Stimulated activated CD8-positive, alpha-beta memory T cell treated with anti-CD3 and anti-CD28 coated beads, Interleukin-7, amount 100 ng/mL, for 24 hours (primary cell): ENCODE measurements around the gene PSME4.
"Not testable (repeated sequence)": the region's sequence is repeated elsewhere in the genome, so short reads cannot be mapped to it uniquely, and the experiment has no call there.

Experiments used
- DNase-seq: peaks from one replicate; pipeline ENCODE4 v3.0.0-alpha.2; 2020; ENCODE audit warnings: low read depth

PSME4 gene

DNA sequence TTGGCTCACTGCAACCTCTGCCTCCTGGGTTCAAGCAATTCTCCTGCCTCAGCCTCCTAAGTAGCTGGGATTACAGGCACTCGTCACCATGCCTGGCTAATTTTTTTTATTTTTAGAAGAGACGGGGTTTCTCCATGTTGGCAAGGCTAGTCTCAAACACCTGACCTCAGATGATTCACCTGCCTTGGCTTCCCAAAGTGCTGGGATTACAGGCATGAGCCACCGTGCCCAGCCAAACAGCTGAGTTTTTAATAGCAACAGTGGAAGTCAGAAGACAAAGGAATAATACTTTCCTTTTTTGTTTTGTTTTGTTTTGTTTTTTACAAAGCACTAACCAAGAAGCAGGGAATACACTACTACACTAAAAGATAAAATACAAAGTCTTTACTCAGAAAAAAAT, 127.9 kb downstream of the PSME4 start:
- DNase-seq = no peak

DNA sequence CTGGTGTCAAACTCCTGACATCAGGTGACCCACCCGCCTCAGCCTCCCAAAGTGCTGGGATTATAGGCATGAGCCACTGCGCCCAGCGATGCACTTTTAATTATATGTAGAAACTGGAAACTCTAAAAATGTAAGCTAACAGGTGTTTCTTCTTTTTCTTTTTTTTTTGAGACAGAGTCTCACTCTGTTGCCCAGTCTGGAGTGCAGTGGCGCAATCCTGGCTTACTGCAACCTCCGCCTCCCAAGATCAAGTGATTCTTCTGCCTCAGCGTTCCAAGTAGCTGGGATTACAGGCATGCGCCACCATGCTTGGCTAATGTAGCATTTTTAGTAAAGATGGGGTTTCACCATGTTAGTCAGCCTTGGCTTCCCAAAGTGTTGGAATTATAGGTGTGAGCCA, 129.1 kb downstream of the PSME4 start:
- DNase-seq = not testable (repeated sequence)

DNA sequence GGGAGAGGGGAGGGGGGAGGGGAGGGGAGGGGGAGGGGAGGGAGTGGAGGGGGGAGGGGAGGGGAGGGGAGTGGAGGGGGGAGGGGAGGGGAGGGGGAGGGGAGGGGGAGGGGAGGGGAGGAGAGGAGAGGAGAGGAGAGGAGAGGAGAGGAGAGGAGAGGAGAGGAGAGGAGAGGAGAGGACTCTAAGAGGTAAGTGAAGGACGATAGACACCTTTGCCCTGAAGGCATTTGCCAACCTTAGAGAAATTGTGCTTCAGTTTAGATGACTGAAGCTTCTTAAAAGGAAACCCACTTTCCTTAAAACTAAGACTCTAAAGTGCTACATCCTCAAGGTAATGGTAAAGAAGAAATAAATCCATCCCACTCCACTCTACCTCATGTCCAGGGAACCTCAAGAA, 130.2 kb downstream of the PSME4 start:
- no peak for DNase-seq

DNA sequence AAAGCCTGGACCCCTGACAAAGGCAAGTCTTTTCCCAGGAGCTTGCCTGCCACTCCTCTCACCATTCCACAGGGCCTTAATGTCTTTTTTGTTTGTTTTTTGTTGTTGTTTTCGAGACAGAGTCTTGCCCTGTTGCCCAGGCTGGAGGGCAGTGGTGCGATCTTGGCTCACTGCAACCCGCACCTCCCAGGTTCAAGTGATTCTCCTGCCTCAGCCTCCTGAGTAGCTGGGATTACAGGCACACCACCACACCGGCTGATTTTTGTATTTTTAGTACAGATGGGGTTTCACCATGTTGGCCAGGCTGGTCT, 140.9 kb downstream of the PSME4 start:
- DNase-seq = not testable (repeated sequence)

DNA sequence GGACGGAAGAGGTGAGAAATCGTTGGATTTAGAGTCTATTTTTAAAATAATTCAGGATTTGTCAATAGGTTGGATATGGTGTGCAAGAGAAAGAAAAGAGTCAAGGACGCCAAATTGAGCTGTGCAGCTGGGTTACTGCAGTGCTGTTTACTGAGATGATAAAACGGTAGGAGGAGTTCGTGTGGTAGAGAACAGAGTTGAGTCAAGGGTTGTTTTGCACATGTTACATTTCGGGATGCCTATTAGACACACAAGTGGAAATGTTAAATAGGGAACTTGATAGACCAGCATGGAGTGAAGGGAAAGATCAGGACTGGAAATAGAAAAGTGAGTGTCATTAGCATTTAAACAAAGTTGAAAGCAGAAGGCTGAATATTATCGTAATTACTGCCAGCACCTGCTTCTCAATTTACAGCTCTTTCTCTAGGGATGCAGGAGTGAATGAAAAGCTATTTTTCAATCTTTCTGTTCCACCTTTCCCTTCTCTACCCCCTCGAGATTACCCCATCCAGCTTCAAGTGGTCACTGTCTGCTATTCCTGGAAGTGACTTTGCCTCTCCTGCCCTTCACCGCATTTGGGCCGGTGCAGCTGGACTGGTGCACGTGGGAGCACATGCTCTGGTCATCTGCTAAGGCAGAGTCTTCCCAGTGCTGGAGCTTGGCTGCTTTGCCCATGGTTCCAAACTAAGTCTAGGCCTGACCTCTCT, 141.4 kb downstream of the PSME4 start:
- no peak for DNase-seq

DNA sequence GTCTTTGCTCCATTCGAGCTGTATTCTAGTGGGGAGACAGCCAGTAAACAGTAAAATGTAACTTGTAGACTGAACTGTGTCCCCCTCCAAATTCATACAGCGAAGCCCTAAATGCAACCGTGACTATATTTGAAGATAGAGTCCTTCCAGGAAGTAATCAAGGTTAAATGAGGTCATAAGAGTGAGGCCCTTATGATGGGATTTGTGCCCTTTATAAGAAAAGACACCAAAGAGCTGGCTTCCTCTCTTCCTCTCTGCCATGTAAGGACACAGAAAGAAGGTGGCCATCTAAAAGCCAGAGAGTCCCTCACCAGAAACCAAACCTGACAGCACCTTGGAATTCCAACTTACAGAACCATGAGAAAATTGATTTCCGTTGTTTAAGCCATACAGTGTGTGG, 142.5 kb downstream of the PSME4 start:
- DNase-seq = no peak

DNA sequence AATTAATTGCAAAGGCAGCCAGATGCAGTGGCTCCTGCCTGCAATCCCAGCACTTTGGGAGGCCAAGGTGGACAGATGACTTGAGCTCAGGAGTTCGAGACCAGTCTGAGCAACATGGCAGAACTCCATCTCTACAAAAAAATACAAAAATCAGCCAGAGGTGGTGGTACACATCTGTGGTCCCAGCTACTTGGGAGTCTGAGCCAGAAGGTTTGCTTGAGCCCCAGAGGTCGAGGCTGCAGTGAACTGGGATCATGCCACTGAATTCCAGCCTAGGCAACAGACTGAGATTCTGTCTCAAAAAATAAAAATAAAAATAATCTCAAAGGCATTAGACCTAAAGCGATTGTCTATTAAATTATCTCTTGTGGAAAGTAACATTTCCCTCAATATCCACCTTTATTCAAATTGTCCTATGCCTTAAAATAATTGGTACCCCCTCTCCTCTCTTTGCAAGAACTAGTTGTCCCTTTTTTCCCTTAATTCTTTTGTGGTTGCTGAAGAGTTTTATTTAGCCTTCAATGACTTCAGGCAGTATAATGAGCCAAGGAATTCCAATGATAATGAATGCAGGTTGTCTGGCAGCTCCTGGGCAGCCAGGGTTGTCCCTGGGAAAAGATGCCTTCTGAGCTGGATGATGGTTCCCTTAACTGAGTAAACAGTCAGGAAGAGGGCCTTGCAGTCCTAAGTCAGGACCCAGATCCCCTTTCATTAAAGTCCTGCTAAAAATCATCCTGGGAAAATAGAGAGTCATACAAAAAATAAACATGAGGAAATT, 143.2 kb downstream of the PSME4 start:
- no peak for DNase-seq

DNA sequence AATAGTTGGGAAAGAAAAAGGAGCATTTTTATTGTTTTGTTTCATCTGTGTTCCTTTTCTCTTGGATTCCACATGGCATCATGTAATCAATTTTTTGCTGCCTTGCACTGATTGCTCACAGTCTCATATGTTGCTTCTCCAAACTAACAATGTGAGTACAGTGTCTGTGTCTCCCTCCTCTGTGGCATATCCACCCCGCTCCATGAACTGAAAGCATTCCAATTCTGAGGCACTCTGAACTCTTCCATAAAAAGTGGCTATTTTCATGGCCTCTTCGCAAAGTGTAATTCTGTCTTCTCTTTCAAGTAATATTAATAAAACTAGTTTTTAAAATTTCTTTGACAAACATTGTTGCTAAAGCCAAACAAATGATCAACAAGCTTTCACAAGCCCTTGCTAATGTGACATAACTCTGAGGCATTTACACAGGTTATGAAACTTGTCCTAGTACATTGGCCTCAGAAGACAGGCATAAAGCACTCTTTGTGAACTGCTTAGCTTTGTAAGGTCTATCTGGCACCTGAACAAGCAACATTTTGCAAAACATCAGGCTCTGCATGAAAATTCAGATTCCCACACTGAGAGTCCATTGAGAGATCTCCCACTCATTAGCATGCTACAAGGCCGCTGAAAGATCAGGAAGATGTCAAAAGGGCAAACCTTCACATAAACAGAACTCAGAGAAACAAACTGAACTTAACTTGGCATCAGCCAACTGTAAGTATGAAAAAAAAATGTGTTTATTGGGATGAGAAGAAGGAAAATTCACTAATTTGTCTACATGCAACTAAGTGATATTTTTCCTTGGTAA, 144.0 kb downstream of the PSME4 start:
- no peak for DNase-seq

DNA sequence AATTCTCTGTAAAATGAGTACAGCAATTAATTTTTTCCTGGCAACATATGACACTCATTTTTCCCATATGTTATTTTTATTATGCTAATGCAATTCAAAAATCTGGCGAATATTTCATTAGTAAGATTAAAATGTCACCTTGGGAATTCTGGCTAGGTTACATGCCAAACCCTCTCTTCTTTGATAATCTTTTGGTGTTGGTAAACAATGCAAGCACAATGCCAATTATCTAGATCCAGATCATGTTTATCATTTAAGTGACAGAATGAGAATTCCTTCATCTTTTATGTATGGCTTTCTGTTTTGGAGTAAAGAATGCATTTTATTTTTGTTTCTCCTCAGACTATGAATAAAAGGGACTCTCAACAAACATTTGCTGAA, 144.8 kb downstream of the PSME4 start:
- no peak for DNase-seq

DNA sequence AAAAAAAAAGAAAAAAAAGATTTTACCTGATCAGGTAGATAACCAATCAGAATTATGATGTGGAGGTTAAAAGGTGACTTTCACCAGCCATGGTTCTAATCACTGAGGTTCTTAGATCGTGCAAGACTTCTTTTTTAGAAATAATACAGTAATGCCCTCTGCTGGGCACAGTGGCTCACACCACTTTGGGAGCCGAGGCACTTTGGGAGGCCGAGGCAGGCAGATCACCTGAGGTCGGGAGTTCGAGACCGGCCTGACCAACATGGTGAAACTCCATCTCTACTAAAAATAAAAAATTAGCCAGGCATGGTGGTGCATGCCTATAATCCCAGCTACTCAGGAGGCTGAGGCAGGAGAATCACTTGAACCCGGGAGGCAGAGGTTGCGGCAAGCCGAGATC, 147.2 kb downstream of the PSME4 start:
- not testable (repeated sequence) for DNase-seq

DNA sequence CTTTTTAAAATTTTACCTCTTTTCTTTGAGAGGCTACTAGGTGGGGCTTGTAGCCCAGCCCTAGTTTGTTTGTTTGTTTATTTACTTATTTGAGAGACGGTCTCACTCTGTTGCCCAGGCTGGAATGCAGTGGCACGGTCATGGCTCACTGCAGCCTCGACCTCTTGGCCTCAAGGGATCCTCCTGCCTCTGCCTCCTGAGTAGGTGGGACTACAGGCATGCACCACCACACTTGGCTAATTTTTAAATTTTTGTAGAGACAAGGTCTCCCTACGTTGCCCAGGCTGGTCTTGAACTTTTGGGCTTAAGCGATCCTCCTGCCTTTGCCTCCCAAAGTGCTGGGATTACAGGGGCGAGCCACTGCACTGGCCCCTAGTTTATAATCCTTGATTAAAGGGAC, 149.0 kb downstream of the PSME4 start:
- no peak for DNase-seq

DNA sequence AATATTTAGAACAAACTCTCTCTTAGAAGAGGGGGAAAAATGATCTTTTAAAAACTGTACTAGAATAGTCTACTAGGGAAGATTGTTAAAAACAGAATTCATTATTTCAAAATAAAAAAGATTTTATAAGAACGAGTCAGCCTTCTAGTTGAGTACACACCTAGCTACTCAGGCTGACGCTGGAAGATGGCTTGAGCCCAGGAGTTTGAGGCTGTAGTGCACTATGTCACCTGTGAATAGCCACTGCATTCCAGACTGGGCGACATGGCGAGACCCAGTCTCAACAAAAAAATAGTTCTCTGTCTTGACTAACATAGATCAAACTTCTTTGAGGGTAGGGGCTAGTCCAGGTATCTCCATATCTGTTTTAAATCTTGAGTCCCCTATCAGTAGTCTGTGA, 150.1 kb downstream of the PSME4 start:
- DNase-seq = no peak

DNA sequence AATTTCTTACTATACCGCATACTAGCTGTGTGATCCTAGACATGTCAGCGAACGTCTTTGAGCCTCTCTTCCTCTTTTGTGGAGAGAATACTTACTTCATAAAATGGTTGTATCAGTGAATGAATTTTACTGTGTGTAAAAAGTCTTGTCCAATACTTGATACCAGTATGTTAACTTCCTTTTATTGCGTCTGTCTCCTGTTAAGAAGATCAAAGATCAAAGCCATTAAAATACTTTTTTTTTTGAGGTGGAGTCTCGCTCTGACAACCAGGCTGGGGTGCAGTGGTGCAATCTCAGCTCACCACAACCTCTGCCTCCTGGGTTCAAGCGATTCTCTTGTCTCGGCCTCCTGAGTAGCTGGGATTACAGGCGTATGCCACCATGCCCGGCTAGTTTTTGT, 150.7 kb downstream of the PSME4 start:
- DNase-seq = no peak

DNA sequence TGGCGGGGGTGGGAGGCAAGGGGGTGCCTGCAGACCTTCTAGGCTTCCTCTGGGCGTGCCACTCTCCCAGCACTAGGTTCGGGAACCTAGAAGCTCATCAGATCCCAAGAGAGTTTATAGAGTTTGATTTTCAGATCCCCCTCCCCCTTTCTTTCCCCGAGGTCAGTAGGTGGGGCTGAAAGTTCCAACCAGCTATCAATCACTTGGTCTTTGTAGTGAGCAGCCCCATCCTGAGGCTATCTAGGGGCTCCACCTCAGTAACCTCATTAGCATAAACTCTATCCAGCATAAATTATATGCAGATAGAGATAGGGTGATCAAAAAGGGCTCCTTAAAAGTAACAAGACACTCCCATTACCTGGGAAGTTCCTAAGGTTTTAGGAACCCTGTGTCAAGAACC, 151.2 kb downstream of the PSME4 start:
- DNase-seq = no peak

DNA sequence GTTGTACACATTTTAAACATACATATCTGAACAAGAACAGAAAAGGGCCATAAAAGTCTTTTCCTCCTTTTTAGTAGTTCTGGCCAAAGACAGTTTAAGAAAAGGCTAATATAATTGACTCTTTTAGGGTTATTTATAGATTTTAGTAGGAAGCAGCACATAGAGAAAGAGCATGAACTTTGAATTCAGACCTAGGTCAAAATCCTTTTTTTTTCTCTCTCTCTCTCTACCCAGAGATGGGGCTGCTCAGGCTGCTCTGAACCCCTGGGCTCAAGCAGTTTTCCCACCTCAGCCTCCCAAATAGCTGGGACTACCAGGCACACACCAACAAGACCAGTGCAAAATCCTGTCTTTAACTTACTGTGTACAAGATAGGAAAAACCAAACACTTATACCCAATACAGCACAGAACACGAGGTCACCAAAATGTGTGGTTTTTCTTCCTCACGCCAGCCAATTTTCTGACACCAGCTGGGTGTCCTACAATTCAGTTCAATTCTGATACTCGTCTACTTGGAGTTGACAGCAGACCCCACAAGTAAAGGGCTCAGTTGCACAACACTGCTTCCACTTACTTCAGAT, 151.8 kb downstream of the PSME4 start:
- no peak for DNase-seq
